A204.1 (cell line): Measurements from ENCODE around the gene PCDHGB2.
"Not testable (repeated sequence)": the region's sequence is repeated elsewhere in the genome, so short reads cannot be mapped to it uniquely, and the experiment has no call there.

Source experiments
- FAIRE-seq: peaks from 2 replicates; lab custom pipeline; 2012; peaks lifted over from hg19 to GRCh38; lab: Jason Lieb, UNC

The PCDHGB2 gene

GRCh38 chr5:141359790-141360426, at the start of gene PCDHGB2:
Gene PCDHGB2, plus strand, starts transcription at chr5:141359994. Its CDS starts 142 bp downstream, at chr5:141360136.
- peak; percentile 97 for FAIRE-seq

DNA sequence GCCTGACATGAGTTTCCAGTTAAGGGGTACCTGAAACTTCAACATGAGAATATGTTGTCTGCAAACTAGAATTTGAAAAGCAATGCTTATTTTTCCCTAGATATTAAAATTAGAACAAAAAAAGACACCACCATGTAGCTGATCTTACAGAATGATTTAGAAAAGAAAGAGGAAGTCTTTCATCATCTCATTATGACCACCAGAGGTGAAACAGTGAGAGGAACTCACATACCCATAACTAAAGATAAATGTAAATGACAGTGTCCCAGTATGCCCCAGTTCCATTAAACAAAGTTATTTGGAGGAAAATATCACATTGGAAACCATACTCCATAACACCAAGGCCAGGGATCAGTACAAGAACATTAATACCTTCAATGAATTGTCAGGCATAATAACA, 46.1 kb upstream of the PCDHGB2 start:
- FAIRE-seq: no peak

DNA sequence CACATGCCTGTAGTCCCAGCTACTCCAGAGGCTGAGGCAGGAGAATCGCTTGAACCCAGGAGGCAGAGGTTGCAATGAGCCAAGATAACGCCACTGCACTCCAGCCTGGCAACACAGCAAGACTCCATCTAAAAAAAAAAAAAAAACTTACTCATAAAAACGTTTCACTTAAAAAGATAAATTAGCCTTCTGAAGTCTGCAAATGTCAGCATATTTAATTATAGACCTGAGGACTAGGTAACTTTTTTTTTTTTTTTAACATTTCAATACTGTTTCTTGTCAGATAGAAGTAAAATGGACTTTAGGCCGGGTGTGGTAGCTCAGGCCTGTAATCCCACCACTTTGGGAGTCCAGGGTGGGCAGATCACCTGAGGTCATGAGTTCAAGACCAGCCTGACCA, 42.8 kb upstream of the PCDHGB2 start:
- not testable (repeated sequence) for FAIRE-seq

DNA sequence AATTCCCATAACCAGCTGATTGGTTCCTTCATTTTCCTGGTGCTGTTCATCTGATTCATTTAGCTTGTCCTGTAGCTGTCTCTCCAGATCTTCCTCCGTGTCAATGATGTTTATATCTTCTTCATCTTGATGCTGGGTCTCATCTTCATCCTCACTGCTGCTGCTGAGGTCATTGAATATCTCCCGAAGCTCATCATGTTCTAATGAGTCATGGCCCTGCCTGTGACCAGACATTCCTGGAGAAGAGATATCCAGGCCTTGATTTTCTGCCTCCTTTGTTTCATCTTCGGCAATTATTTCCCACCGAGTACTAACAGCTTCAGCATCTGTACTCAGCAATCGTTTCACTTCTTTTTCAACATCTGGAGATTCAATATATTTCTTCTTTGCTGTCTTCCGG, 40.6 kb upstream of the PCDHGB2 start:
- no peak for FAIRE-seq

DNA sequence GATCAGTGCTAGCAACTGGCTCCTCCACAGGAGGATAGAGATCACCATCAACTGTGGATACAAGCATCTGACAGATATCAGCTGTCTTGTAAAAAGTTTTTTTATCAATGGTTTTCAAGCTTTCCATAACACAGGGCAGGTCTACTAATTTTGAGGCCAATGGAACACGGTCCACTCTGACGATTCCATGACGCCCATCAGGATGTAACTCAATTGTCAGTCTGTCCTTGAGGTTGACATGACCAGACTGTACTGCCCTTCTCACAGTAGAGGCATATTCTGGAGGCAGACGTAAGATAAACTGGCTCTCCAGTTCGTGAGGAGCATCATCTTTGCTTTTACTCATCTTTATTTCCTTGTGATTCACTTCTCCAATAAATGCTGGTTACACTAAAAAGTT, 40.1 kb upstream of the PCDHGB2 start:
- FAIRE-seq: no peak

GRCh38 chr5:141320225-141321169, 39.3 kb upstream of the PCDHGB2 start, which contains the start of gene TAF7:
Gene TAF7, minus strand, starts transcription at chr5:141320784. Its CDS starts 740 bp downstream, at chr5:141320044.
- peak; percentile 80 for FAIRE-seq

- no peak for FAIRE-seq
These were observed 37.5 kb upstream of the PCDHGB2 start for GRCh38 chr5:141322261-141322660.

- FAIRE-seq: no peak
These were observed 33.5 kb upstream of the PCDHGB2 start for GRCh38 chr5:141326088-141326854.

- no peak for FAIRE-seq
These were observed 31.6 kb upstream of the PCDHGB2 start for GRCh38 chr5:141328231-141328630.

DNA sequence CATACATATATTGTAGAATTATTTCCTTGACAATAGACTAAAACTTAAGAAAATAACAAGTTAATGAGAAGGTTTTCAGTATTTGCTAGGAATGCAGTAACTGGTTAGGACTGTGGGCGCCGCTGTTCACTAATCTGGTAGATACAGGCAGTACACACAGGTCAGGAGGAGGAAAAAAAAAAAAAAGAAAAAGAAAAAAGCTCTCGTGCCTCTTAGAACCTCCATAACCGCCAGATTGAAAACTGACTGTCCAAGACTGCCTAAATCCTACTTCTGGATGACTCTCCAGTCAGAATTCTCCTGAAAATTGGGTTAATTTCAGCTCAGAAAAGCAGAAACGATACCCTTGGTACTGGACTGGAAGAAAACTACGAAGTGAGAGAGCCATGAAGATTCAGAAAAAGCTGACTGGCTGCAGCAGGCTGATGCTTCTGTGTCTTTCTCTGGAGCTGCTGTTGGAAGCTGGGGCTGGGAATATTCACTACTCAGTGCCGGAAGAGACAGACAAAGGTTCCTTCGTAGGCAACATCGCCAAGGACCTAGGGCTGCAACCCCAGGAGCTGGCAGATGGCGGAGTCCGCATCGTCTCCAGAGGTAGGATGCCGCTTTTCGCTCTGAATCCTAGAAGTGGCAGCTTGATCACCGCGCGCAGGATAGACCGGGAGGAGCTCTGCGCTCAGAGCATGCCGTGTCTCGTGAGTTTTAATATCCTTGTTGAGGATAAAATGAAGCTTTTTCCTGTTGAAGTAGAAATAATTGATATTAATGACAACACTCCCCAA, 29.3 kb upstream of the PCDHGB2 start, which contains the start of gene PCDHGA1:
Gene PCDHGA1 (plus strand): TSS at position 216 of the 782 bp plus-strand sequence.
- peak; percentile 49 for FAIRE-seq

GRCh38 chr5:141332571-141332970, 27.2 kb upstream of the PCDHGB2 start:
- not testable (repeated sequence) for FAIRE-seq

- FAIRE-seq: no peak
These were observed 21.1 kb upstream of the PCDHGB2 start, which contains the start of gene PCDHGA2 for GRCh38 chr5:141338538-141339306. Gene PCDHGA2, plus strand, starts transcription at chr5:141338760.

DNA sequence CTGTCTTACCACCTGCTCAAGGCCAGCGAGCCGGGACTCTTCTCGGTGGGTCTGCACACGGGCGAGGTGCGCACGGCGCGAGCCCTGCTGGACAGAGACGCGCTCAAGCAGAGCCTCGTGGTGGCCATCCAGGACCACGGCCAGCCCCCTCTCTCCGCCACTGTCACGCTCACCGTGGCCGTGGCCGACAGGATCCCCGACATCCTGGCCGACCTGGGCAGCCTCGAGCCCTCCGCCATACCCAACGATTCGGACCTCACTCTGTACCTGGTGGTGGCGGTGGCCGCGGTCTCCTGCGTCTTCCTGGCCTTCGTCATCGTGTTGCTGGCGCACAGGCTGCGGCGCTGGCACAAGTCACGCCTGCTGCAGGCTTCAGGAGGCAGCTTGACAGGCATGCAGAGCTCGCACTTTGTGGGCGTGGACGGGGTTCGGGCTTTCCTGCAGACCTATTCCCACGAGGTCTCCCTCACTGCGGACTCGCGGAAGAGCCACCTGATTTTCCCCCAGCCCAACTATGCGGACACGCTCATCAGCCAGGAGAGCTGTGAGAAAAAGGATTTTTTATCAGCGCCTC, 18.9 kb upstream of the PCDHGB2 start:
- FAIRE-seq: not testable (repeated sequence)

- no peak for FAIRE-seq
These were observed 17.0 kb upstream of the PCDHGB2 start for GRCh38 chr5:141342773-141343172.

GRCh38 chr5:141343242-141343952, 16.4 kb upstream of the PCDHGB2 start, which contains the start of gene PCDHGA3:
Gene PCDHGA3, plus strand, starts transcription at chr5:141343829. Its CDS starts 205 bp downstream, at chr5:141344034.
- FAIRE-seq: no peak

GRCh38 chr5:141343953-141344463, 15.8 kb upstream of the PCDHGB2 start:
- no peak for FAIRE-seq

DNA sequence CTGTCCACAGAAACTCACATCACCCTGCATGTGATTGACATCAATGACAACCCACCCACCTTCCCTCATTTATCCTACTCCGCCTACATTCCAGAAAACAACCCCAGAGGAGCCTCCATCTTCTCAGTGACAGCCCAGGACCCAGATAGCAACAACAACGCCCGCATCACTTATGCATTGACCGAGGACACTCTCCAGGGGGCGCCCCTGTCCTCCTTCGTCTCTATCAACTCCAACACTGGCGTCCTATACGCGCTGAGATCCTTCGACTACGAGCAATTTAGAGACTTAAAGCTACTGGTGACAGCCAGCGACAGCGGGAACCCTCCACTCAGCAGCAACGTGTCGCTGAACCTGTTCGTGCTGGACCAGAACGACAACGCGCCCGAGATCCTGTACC, 14.5 kb upstream of the PCDHGB2 start:
- no peak for FAIRE-seq

GRCh38 chr5:141346017-141346416, 13.8 kb upstream of the PCDHGB2 start:
- not testable (repeated sequence) for FAIRE-seq

GRCh38 chr5:141349917-141350619, 9.7 kb upstream of the PCDHGB2 start, which contains the start of gene PCDHGB1:
Gene PCDHGB1, plus strand, starts transcription at chr5:141350099. Its CDS starts 162 bp downstream, at chr5:141350261.
- FAIRE-seq: no peak
